H1 (cell line): Measurements from ENCODE around the gene HPRT1. TPM values are rescaled to one million over a fixed set of nuclear protein-coding genes. Genes with fewer than 3 reads are reported as not detected.

Experiments used
- CTCF ChIA-PET: fragments of 300-600 bp; sonication (Branson Sonifier 250); formaldehyde crosslinking; loops from one replicate; lab custom pipeline; 2021; ENCODE audit not compliant: partially characterized antibody; lab: Charles Lee
- POLR2A ChIA-PET: fragments of 300-600 bp; sonication (Branson Sonifier 250); formaldehyde crosslinking; loops from one replicate; lab custom pipeline; 2021; ENCODE audit warnings: inconsistent platforms; ENCODE audit not compliant: partially characterized antibody; lab: Charles Lee
- DNase-seq, 2 experiments: peaks; one replicate each; pipeline versions ENCODE4 v3.0.0 to v3.0.0-alpha.2; 2010 to 2022; ENCODE audit warnings: low spot score in 2 of 2, low read depth in 1 of 2, mixed read lengths in 1 of 2
- FAIRE-seq: peaks from 2 replicates; lab custom pipeline; 2011; peaks lifted over from hg19 to GRCh38; lab: Jason Lieb, UNC
- H2AFZ ChIP-seq: 2 replicates; pipeline ENCODE4 v1.8.1; 2012; ENCODE audit warnings: low read length, inconsistent platforms
- H2AK5ac ChIP-seq: 2 replicates; pipeline ENCODE4 v1.6.1; 2013; ENCODE audit warnings: low read depth, low read length
- H2BK120ac ChIP-seq: replicated peaks from 2 replicates; pipeline ENCODE3; 2013; ENCODE audit warnings: low read depth, low read length, inconsistent platforms
- H2BK12ac ChIP-seq: 2 replicates; pipeline ENCODE4 v1.6.1; 2013; ENCODE audit warnings: low read depth, low read length
- H2BK15ac ChIP-seq: 2 replicates; pipeline ENCODE4 v1.6.1; 2013; ENCODE audit warnings: low read length
- H2BK20ac ChIP-seq: 2 replicates; pipeline ENCODE4 v1.6.1; 2013; ENCODE audit warnings: low read length
- H2BK5ac ChIP-seq: 2 replicates; pipeline ENCODE4 v1.6.1; 2013; ENCODE audit warnings: low read depth, low read length
- H3K14ac ChIP-seq: 2 replicates; pipeline ENCODE4 v1.6.1; 2013; ENCODE audit warnings: inconsistent platforms; ENCODE audit not compliant: insufficient read length
- H3K18ac ChIP-seq: 2 replicates; pipeline ENCODE4 v1.6.1; 2013; ENCODE audit warnings: low read length; ENCODE audit errors: extremely low read depth
- H3K23ac ChIP-seq: 2 replicates; pipeline ENCODE4 v1.6.1; 2013; ENCODE audit warnings: inconsistent platforms; ENCODE audit not compliant: insufficient read length
- H3K23me2 ChIP-seq: 2 replicates; pipeline ENCODE4 v1.6.1; 2013; ENCODE audit warnings: low read depth, low read length
- H3K27ac ChIP-seq: 2 replicates; pipeline ENCODE4 v1.6.1; 2011; ENCODE audit warnings: low read depth, low read length, inconsistent platforms
- H3K27me3 ChIP-seq, 4 experiments: replicated peaks in 1 of 4; 1 replicate in 1 of 4; 2 replicates in 3 of 4; pipeline versions ENCODE4 v1.6.1 to v1.8.1; 2011 to 2013; ENCODE audit warnings: low read length in 3 of 4, mild to moderate bottlenecking in 3 of 4, inconsistent platforms in 2 of 4, mixed read lengths in 2 of 4, moderate library complexity in 1 of 4; ENCODE audit not compliant: control insufficient read depth in 3 of 4, insufficient read depth in 3 of 4; ENCODE audit errors: extremely low read depth in 1 of 4
- H3K36me3 ChIP-seq, 4 experiments: 2 replicates each; pipeline versions ENCODE4 v1.6.1 to v1.8.1; 2011 to 2013; ENCODE audit warnings: mild to moderate bottlenecking in 4 of 4, low read length in 3 of 4, moderate library complexity in 2 of 4, control low read depth in 1 of 4, inconsistent platforms in 1 of 4; ENCODE audit not compliant: insufficient read depth in 4 of 4, control insufficient read depth in 2 of 4
- H3K4ac ChIP-seq: replicated peaks from 2 replicates; pipeline ENCODE3; 2013; ENCODE audit warnings: low read length, low read depth, mixed read lengths, inconsistent platforms; ENCODE audit not compliant: insufficient read length
- H3K4me1 ChIP-seq, 4 experiments: replicated peaks in 1 of 4; 1 replicate in 1 of 4; 2 replicates in 3 of 4; pipeline versions ENCODE4 v1.6.1 to v1.8.1; 2011 to 2013; ENCODE audit warnings: low read length in 3 of 4, inconsistent platforms in 2 of 4, mixed read lengths in 1 of 4; ENCODE audit not compliant: insufficient read depth in 4 of 4, control insufficient read depth in 3 of 4
- H3K4me2 ChIP-seq, 2 experiments: 2 replicates each; pipeline versions ENCODE4 v1.6.1 to v1.8.1; 2011 to 2013; ENCODE audit warnings: low read depth in 2 of 2, low read length in 2 of 2, control low read depth in 1 of 2, inconsistent platforms in 1 of 2, mild to moderate bottlenecking in 1 of 2; ENCODE audit not compliant: insufficient read depth in 1 of 2
- H3K4me3 ChIP-seq, 4 experiments: fragments of 200-600, 300-600 bp in 1 of 4; sonication (generic), shearing (Covaris generic), sonication (Bioruptor Twin) in 1 of 4; 2 replicates each; pipeline versions ENCODE4 v1.5.1 to v1.8.1; 2011 to 2016; ENCODE audit warnings: low read length in 4 of 4, low read depth in 3 of 4, control low read depth in 2 of 4, inconsistent platforms in 2 of 4, mild to moderate bottlenecking in 2 of 4, mixed read lengths in 1 of 4, moderate library complexity in 1 of 4; ENCODE audit not compliant: insufficient read depth in 2 of 4; ENCODE audit errors: extremely low read depth in 1 of 4
- H3K56ac ChIP-seq: replicated peaks from 2 replicates; pipeline ENCODE3; 2013; ENCODE audit warnings: low read depth, mild to moderate bottlenecking, mixed read lengths, low read length, inconsistent platforms; ENCODE audit not compliant: insufficient read length
- H3K79me1 ChIP-seq: 2 replicates; pipeline ENCODE4 v1.6.1; 2013; ENCODE audit warnings: low read depth, low read length, control low read depth
- H3K79me2 ChIP-seq, 2 experiments: 2 replicates each; pipeline versions ENCODE4 v1.6.1 to v1.8.1; 2012 to 2013; ENCODE audit warnings: low read length in 2 of 2, mild to moderate bottlenecking in 2 of 2, inconsistent platforms in 1 of 2; ENCODE audit not compliant: insufficient read depth in 2 of 2, control insufficient read depth in 1 of 2
- H3K9ac ChIP-seq, 4 experiments: replicated peaks in 1 of 4; 1 replicate in 1 of 4; 2 replicates in 3 of 4; pipeline versions ENCODE4 v1.6.1 to v1.8.1; 2011 to 2013; ENCODE audit warnings: low read depth in 3 of 4, low read length in 3 of 4, control low read depth in 2 of 4, mild to moderate bottlenecking in 2 of 4, moderate library complexity in 2 of 4, inconsistent platforms in 1 of 4; ENCODE audit errors: extremely low read depth in 1 of 4
- H3K9me3 ChIP-seq, 2 experiments: 2 replicates each; pipeline versions ENCODE4 v1.6.1 to v1.8.1; 2012 to 2013; ENCODE audit warnings: mild to moderate bottlenecking in 2 of 2, moderate library complexity in 2 of 2, control low read depth in 1 of 2, inconsistent platforms in 1 of 2, low read depth in 1 of 2, low read length in 1 of 2, mixed read lengths in 1 of 2; ENCODE audit not compliant: insufficient read depth in 2 of 2
- H4K20me1 ChIP-seq, 2 experiments: replicated peaks in 1 of 2; 2 replicates each; pipeline versions ENCODE3 to v1.8.1; 2011 to 2013; ENCODE audit warnings: inconsistent platforms in 2 of 2, low read length in 2 of 2, mild to moderate bottlenecking in 1 of 2; ENCODE audit not compliant: insufficient read depth in 2 of 2, control insufficient read depth in 1 of 2
- H4K5ac ChIP-seq: 2 replicates; pipeline ENCODE4 v1.6.1; 2013; ENCODE audit warnings: low read length, low read depth, mixed read lengths, inconsistent platforms; ENCODE audit not compliant: insufficient read length
- H4K8ac ChIP-seq: 2 replicates; pipeline ENCODE4 v1.8.0; 2013; ENCODE audit warnings: mild to moderate bottlenecking, moderate library complexity, low read length, inconsistent platforms; ENCODE audit not compliant: insufficient read depth; ENCODE audit errors: extremely low read depth
- H4K91ac ChIP-seq: replicated peaks from 2 replicates; pipeline ENCODE3; 2013; ENCODE audit warnings: low read length, mixed read lengths, inconsistent platforms; ENCODE audit not compliant: insufficient read length
- ASH2L ChIP-seq: fragments of 200-600, 300-600 bp; sonication (generic); IDR thresholded peaks from one replicate; pipeline ENCODE4 v1.7.1; 2017; ENCODE audit warnings: low read length
- CHD1 ChIP-seq: IDR thresholded peaks from 2 replicates; pipeline ENCODE4 v1.6.1; 2012; ENCODE audit warnings: low read depth, low read length, improper control_type of control experiment
- CTBP2 ChIP-seq: IDR thresholded peaks from 2 replicates; pipeline ENCODE4 v1.7.0; 2011; ENCODE audit warnings: borderline replicate concordance, mild to moderate bottlenecking, moderate library complexity, mixed read lengths, low read length; ENCODE audit not compliant: insufficient read depth, insufficient read length
- EP300 ChIP-seq, 2 experiments: IDR thresholded peaks; 1 replicate in 1 of 2; 2 replicates in 1 of 2; pipeline ENCODE4 v1.6.1; 2011 to 2012; ENCODE audit warnings: low read depth in 2 of 2, low read length in 2 of 2, mild to moderate bottlenecking in 2 of 2, borderline replicate concordance in 1 of 2, inconsistent platforms in 1 of 2, moderate library complexity in 1 of 2
- EZH2 ChIP-seq: fragments of 200-600 bp; sonication (generic); IDR thresholded peaks from 2 replicates; pipeline ENCODE4 v1.7.1; 2012; ENCODE audit warnings: low read depth, mild to moderate bottlenecking, moderate library complexity, low read length, inconsistent platforms; ENCODE audit not compliant: severe bottlenecking
- HDAC6 ChIP-seq: IDR thresholded peaks from one replicate; pipeline ENCODE4 v1.7.1; 2012; ENCODE audit warnings: low read depth, mild to moderate bottlenecking, inconsistent platforms, low read length, moderate library complexity
- JUND ChIP-seq: IDR thresholded peaks from 2 replicates; pipeline ENCODE4 v1.6.1; 2011; ENCODE audit warnings: mild to moderate bottlenecking, improper control_type of control experiment, low read length
- POLR2AphosphoS5 ChIP-seq: IDR thresholded peaks from 2 replicates; pipeline ENCODE4 v1.6.1; 2011; ENCODE audit warnings: low read depth, low read length
- RFX5 ChIP-seq: IDR thresholded peaks from 2 replicates; pipeline ENCODE4 v1.6.1; 2011; ENCODE audit warnings: low read depth, low read length, improper control_type of control experiment, borderline replicate concordance
- SP4 ChIP-seq: IDR thresholded peaks from 2 replicates; pipeline ENCODE4 v1.6.1; 2012; ENCODE audit warnings: low read length, inconsistent platforms
- SUZ12 ChIP-seq: fragments of 200-600 bp; sonication (generic); IDR thresholded peaks from 2 replicates; pipeline ENCODE4 v1.6.1; 2012; ENCODE audit warnings: mild to moderate bottlenecking, inconsistent platforms, low read length, moderate library complexity, mixed read lengths
- TAF7 ChIP-seq: optimal IDR thresholded peaks from 2 replicates; pipeline ENCODE3; 2011; ENCODE audit warnings: low read depth, mild to moderate bottlenecking, inconsistent platforms, low read length, moderate library complexity, borderline replicate concordance
- TBP ChIP-seq: IDR thresholded peaks from 2 replicates; pipeline ENCODE4 v1.6.1; 2011; ENCODE audit warnings: low read depth, low read length, improper control_type of control experiment
- ZNF274 ChIP-seq: IDR thresholded peaks from 2 replicates; pipeline ENCODE4 v1.7.0; 2012; ENCODE audit warnings: low read length, borderline replicate concordance; ENCODE audit errors: extremely low read depth
- WGBS, 2 experiments: shearing (Covaris generic) in 1 of 2; methylation state at CpG; one replicate each; pipeline versions ENCODE4 v1.1.6 to v1.1.7; 2013 to 2015; ENCODE audit warnings: low lambda C conversion rate in 2 of 2, mixed read lengths in 2 of 2, inconsistent platforms in 1 of 2, low coverage in 1 of 2, missing lambda C conversion rate in 1 of 2; ENCODE audit not compliant: insufficient replicate concordance in 2 of 2, insufficient coverage in 1 of 2, insufficient read length in 1 of 2; ENCODE audit errors: extremely low coverage in 1 of 2, missing lambda C conversion rate in 1 of 2; 5-methylcytosine and 5-hydroxymethylcytosine counted together
- polyA plus RNA-seq, 7 experiments: library from polyadenylated mRNA; depleted of rRNA in 3 of 7; stranded (reverse) in 5 of 7; unstranded in 2 of 7; fragments of >200 nt in 5 of 7; fragments of 200-250 nt in 2 of 7; gene quantifications; 1 replicate in 5 of 7; 2 replicates in 1 of 7; 4 replicates in 1 of 7; pipeline versions ENCODE4 v1.2.1 to v1.2.3, GENCODE V29; 2011 to 2013; ENCODE audit warnings: missing spikeins in 2 of 7, mixed read lengths in 2 of 7
- total RNA-seq: library from RNA; stranded (reverse); fragmentation: NEBNext Ultra II Directional; extraction: Animal tissue kit (Norgen Biotek cat#: 25700); gene quantifications from 2 replicates; pipeline ENCODE4 v1.2.1, GENCODE V29; 2021

The HPRT1 gene
- total and polyA plus RNA-seq, 2 of the 8 experiments (the other 6 are each of a cell fraction or from before 2014, with no cell fraction given) = 16.9 to 49.5 TPM

GRCh38 chrX:134453631-134454030 is 6.3 kb upstream of the HPRT1 start:
- Histone ChIP-seq H3K9me3 (no peaks in the 10 kb centered on the region), H3K4me2 (no peak overlapping the region), H3K79me1 (no peaks in the 10 kb centered on the region), H3K4me3 (no peak overlapping the region), H3K27ac (no peak overlapping the region)
- CTCF ChIA-PET = no interaction called here
- WGBS, 2 experiments = 93% methylated on average over 6 of the region's 6 CpGs; no CpG with 5 or more reads in 1 of the 2 experiments
- TF ChIP-seq JUND (no peak), ASH2L (no peak), SP4 (no peak), HDAC6 (no peak), RFX5 (no peak), POLR2AphosphoS5 (no peak), ZNF274 (no peak), EZH2 (no peak), EP300 (IDR thresholded peaks at IDR 0.05; ENCODE audit: borderline replicate concordance in 1 of 2, low read depth in 2 of 2, low read length in 2 of 2) (no peak), SUZ12 (no peak), CHD1 (no peak), CTBP2 (no peak), TAF7 (no peak), TBP (no peak)
- TF ChIP-seq, all 59 proteins: peak for 0
- no peak overlapping the region for H2BK12ac ChIP-seq
- H3K23me2 ChIP-seq = no peaks in the 10 kb centered on the region
- no peak overlapping the region for H4K5ac ChIP-seq
- no peaks in the 10 kb centered on the region for H3K27me3 ChIP-seq
- no peak overlapping the region for H4K8ac ChIP-seq
- no peaks in the 10 kb centered on the region for H3K36me3 ChIP-seq
- H3K14ac ChIP-seq = no peak overlapping the region
- FAIRE-seq = no peak
- H3K23ac ChIP-seq = no peak overlapping the region
- no peak overlapping the region for H4K91ac ChIP-seq
- no peak overlapping the region for H2BK20ac ChIP-seq
- H3K18ac ChIP-seq = no peak overlapping the region
- no peak overlapping the region for H2BK120ac ChIP-seq
- no peak overlapping the region for H3K56ac ChIP-seq
- no peak overlapping the region for H2AK5ac ChIP-seq
- no peak overlapping the region for H3K4ac ChIP-seq
- H3K9ac ChIP-seq = no peak overlapping the region
- H3K79me2 ChIP-seq = no peaks in the 10 kb centered on the region
- no peak overlapping the region for H2AFZ ChIP-seq
- H2BK5ac ChIP-seq = no peak overlapping the region
- DNase-seq = no peak
- H4K20me1 ChIP-seq = no peaks in the 10 kb centered on the region
- H3K4me1 ChIP-seq = no peaks in the 10 kb centered on the region
- POLR2A ChIA-PET = no interaction called here
- no peak overlapping the region for H2BK15ac ChIP-seq
